CD4-positive, alpha-beta memory T cell (primary cell): ENCODE data around the gene GPR153. TPM values are rescaled to one million over a fixed set of nuclear protein-coding genes. Genes with fewer than 3 reads are reported as not detected.

Experiments
- CTCF ChIA-PET: fragments of 350-600 bp; sonication (Branson Sonifier 250); formaldehyde crosslinking; loops from one replicate; lab custom pipeline; 2021; ENCODE audit warnings: inconsistent platforms; ENCODE audit not compliant: partially characterized antibody; lab: Charles Lee
- POLR2A ChIA-PET: fragments of 350-600 bp; sonication (Branson Sonifier 250); formaldehyde crosslinking; loops from one replicate; lab custom pipeline; 2021; ENCODE audit not compliant: partially characterized antibody; lab: Charles Lee
- DNase-seq, 5 donors: peaks; one replicate each; pipeline versions ENCODE4 v3.0.0 to v3.0.0-alpha.2; 2020 to 2022; ENCODE audit warnings: mixed read lengths in 1 of 5
- H3K27ac ChIP-seq: one replicate; pipeline ENCODE4 v1.7.0; 2013; ENCODE audit warnings: low read depth, low read length
- H3K27me3 ChIP-seq: 2 replicates; pipeline ENCODE4 v1.7.0; 2013; ENCODE audit warnings: mild to moderate bottlenecking, low read length, moderate library complexity; ENCODE audit not compliant: insufficient read depth
- H3K36me3 ChIP-seq: 2 replicates; pipeline ENCODE4 v1.7.0; 2013; ENCODE audit warnings: mild to moderate bottlenecking, low read length, moderate library complexity; ENCODE audit not compliant: insufficient read depth
- H3K4me1 ChIP-seq: 2 replicates; pipeline ENCODE4 v1.7.0; 2013; ENCODE audit warnings: mild to moderate bottlenecking, low read length, moderate library complexity; ENCODE audit not compliant: insufficient read depth
- H3K4me3 ChIP-seq, 2 donors: one replicate each; pipeline ENCODE4 v1.7.0; 2013; ENCODE audit warnings: low read length in 2 of 2, mild to moderate bottlenecking in 1 of 2
- H3K9me3 ChIP-seq, 2 donors: one replicate each; pipeline ENCODE4 v1.7.0; 2013; ENCODE audit warnings: low read length in 2 of 2, control low read depth in 1 of 2; ENCODE audit not compliant: control insufficient read depth in 1 of 2
- H3K27ac Mint-ChIP-seq, 7 donors: one replicate each; pipeline ENCODE4 v1.8.0; 2020 to 2021; ENCODE audit warnings: mixed read lengths in 7 of 7, mild to moderate bottlenecking in 6 of 7, inconsistent platforms in 3 of 7, moderate library complexity in 3 of 7
- H3K27me3 Mint-ChIP-seq, 2 donors: one replicate each; pipeline ENCODE4 v1.8.0; 2020 to 2021; ENCODE audit warnings: mixed read lengths in 2 of 2
- H3K36me3 Mint-ChIP-seq, 2 donors: one replicate each; pipeline ENCODE4 v1.8.0; 2020 to 2021; ENCODE audit warnings: mixed read lengths in 2 of 2, inconsistent platforms in 1 of 2, mild to moderate bottlenecking in 1 of 2
- H3K4me1 Mint-ChIP-seq, 4 donors: one replicate each; pipeline ENCODE4 v1.8.0; 2020 to 2021; ENCODE audit warnings: mixed read lengths in 4 of 4, mild to moderate bottlenecking in 1 of 4
- H3K4me3 Mint-ChIP-seq, 8 donors: one replicate each; pipeline ENCODE4 v1.8.0; 2020 to 2021; ENCODE audit warnings: mixed read lengths in 8 of 8, mild to moderate bottlenecking in 7 of 8, moderate library complexity in 6 of 8, inconsistent platforms in 3 of 8
- H3K9me3 Mint-ChIP-seq, 8 donors: one replicate each; pipeline ENCODE4 v1.8.0; 2020 to 2021; ENCODE audit warnings: mixed read lengths in 8 of 8, mild to moderate bottlenecking in 5 of 8, inconsistent platforms in 3 of 8, moderate library complexity in 1 of 8
- intact Hi-C: fragments of 100-400 bp; cut with micrococcal nuclease; formaldehyde crosslinking; loops from one replicate; pipeline ENCODE4 v1.15.1; 2023
- polyA plus RNA-seq, 2 donors: library from polyadenylated mRNA; unstranded; fragments of 300-500 nt; fragmentation: Illumina TruSeq; gene quantifications; one replicate each; pipeline ENCODE4 v1.2.3, GENCODE V29; 2021
- total RNA-seq, 2 experiments: library from RNA; stranded (reverse); gene quantifications; one replicate each; pipeline ENCODE4 v1.2.3, GENCODE V29; 2021

GPR153 gene
- total and polyA plus RNA-seq, 4 experiments from 2014 or later = 0.32 to 0.33 TPM; not detected in 2

DNA sequence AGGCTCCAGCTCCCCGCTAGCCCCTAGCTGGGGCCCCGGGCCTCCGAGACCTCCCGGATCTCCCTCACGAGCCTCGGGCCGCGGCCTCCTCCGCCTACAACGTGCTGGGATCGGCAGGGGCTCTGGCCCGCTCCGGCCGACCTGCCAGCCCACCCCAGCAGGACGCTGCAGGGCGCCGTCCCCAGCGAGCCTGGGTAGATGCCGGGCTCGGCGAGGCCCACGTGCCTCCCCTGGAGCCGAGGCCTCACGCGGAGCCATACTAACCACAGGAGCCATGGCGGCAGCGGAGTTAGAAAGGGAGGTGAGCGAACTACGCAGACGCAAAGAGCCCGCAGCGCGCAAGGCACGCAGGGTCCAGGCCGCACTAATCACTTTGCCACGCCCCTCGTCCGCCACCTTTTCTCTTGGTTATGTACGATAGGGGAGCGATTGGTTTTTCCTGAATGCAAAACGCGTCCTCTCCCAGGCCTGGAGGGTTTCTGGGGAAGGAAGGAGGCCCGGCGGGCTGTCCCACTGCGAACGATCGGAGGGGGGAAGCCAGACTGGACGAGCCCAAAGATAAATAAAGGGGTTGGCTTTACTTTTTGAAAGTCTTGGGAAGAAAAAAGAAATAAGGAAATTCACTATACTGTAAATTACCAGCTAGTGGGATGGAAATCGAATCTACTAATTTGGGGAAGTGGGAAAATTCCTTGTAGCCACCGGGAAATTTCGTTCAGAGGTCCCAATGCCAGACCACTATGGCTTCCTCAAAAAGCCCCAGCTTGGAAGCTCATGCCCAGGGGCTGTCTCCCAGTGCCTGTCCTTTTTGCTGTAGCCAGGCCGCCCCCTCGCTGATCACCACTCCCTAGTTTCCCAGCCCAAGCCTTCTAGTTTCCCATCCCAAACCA, 61.4 kb downstream of the GPR153 start, which contains the start of gene RPL22:
TSS of gene RPL22 (minus strand) at position 298 of the 890 bp plus-strand sequence. CDS start at position 276, 22 bp downstream.
- DNase-seq = peak; percentile 94 to 99 (median 97)
- Mint-ChIP-seq H3K27ac (peak within 1 kb of the TSS; percentile 86 to 97 (median 95)), H3K9me3 (no peaks in the 10 kb centered on the region), H3K4me1 (peaks cover 31 to 53% (median 42%) of the 10 kb centered on the region in 4 donors), H3K36me3 (peaks cover 17 to 32% of the 10 kb centered on the region in 2 donors), H3K4me3 (peak within 1 kb of the TSS; percentile 88 to 94 (median 92)), H3K27me3 (peaks cover 0 to 2% of the 10 kb centered on the region in 2 donors)
- peaks cover 38% of the 10 kb centered on the region for H3K4me1 ChIP-seq
- POLR2A ChIA-PET = interaction anchor here (0.6 to 1.7 kb wide), 10 partner anchors 14 to 502 kb away, joined by 3 to 4 read pairs (median 3); partner anchors contain the start of genes ACOT7, DNAJC11 and ICMT
- peaks cover 18% of the 10 kb centered on the region for H3K36me3 ChIP-seq
- H3K9me3 ChIP-seq = no peaks in the 10 kb centered on the region
- intact Hi-C loops = loop anchor here (1.0 to 10.0 kb wide), 5 partner anchors 36 to 586 kb away; partner anchors contain the start of genes ACOT7, CAMTA1, ICMT and NPHP4
- peak within 1 kb of the TSS; percentile 74 for H3K27ac ChIP-seq
- CTCF ChIA-PET = interaction anchor here (1.7 kb wide), 1 partner anchor 45 kb away, joined by 6 read pairs; no protein-coding TSS in a partner anchor
- H3K4me3 ChIP-seq = peak within 1 kb of the TSS; percentile 57 to 84
- H3K27me3 ChIP-seq = no peaks in the 10 kb centered on the region

GRCh38 chr1:6198646-6199297, 62.1 kb downstream of the GPR153 start:
- peaks cover 42% of the 10 kb centered on the region for H3K4me1 ChIP-seq
- CTCF ChIA-PET = interaction anchor here (1.7 kb wide), 1 partner anchor 46 kb away, joined by 6 read pairs; no protein-coding TSS in a partner anchor
- no peaks in the 10 kb centered on the region for H3K9me3 ChIP-seq
- Mint-ChIP-seq H3K27ac (peak overlapping the region; percentile 86 to 96 (median 93)), H3K4me3 (peak overlapping the region; percentile 88 to 94 (median 92)), H3K4me1 (peaks cover 31 to 56% (median 42%) of the 10 kb centered on the region in 4 donors), H3K36me3 (peaks cover 21 to 37% of the 10 kb centered on the region in 2 donors), H3K27me3 (no peaks in the 10 kb centered on the region), H3K9me3 (no peaks in the 10 kb centered on the region)
- H3K27me3 ChIP-seq = no peaks in the 10 kb centered on the region
- peak in 1 of 5 donors; percentile 51 for DNase-seq
- intact Hi-C loops = loop anchor here (1.0 to 10.0 kb wide), 5 partner anchors 37 to 587 kb away; partner anchors contain the start of genes ACOT7, CAMTA1, ICMT and NPHP4
- POLR2A ChIA-PET = interaction anchor here (1.0 to 1.7 kb wide), 9 partner anchors 9 to 197 kb away, joined by 3 to 4 read pairs (median 3); partner anchors contain the start of gene ACOT7
- H3K4me3 ChIP-seq = peak overlapping the region; percentile 57 to 84
- H3K27ac ChIP-seq = peak overlapping the region; percentile 74
- H3K36me3 ChIP-seq = peaks cover 25% of the 10 kb centered on the region

DNA sequence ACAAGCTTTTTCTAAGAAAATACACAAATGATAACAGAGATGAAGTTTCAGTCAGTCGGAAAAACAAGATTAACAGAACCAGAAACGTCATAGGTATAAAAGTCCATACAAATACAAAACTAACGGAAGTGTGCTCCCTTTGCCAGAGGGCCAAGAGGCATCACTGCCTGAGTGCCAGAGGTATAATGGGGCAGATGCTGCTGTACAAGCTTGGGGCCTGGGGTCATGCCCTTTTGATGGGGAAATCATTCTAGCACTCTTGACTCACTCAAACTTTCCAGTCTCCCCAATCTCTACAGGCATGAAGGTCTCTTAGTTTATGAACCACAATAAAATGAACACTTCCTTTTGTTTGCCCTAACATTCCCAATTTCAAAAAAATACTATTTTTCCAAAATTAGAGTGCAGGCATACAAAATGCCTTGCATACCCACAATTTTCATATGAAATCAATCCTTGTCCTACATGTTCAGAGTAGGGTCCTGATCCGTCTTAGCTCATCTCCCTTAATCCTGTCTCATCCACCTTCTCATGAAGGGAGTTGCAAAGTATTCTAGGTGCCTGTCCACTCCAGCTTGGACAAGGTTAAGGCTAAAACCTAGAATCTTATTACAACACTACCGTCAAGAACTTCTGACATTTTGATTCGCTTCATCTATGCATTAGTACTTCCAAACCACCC, 63.0 kb downstream of the GPR153 start:
- ChIA-PET POLR2A (interaction anchor here (0.5 to 1.5 kb wide), 6 partner anchors 10 to 293 kb away, joined by 3 to 4 read pairs (median 3); partner anchors contain the start of gene PLEKHG5), CTCF (interaction anchor here (1.7 kb wide), 1 partner anchor 47 kb away, joined by 6 read pairs; no protein-coding TSS in a partner anchor)
- Mint-ChIP-seq H3K27me3 (no peaks in the 10 kb centered on the region), H3K4me3 (peak overlapping the region; percentile 88 to 94 (median 92)), H3K27ac (peak overlapping the region; percentile 86 to 96 (median 93)), H3K9me3 (no peaks in the 10 kb centered on the region), H3K4me1 (peaks cover 33 to 58% (median 43%) of the 10 kb centered on the region in 4 donors), H3K36me3 (peaks cover 23 to 44% of the 10 kb centered on the region in 2 donors)
- Histone ChIP-seq H3K9me3 (no peaks in the 10 kb centered on the region), H3K27ac (peak overlapping the region; percentile 74), H3K36me3 (peaks cover 34% of the 10 kb centered on the region), H3K4me3 (peak overlapping the region; percentile 57 to 84), H3K4me1 (peaks cover 42% of the 10 kb centered on the region), H3K27me3 (no peaks in the 10 kb centered on the region)
- no peak for DNase-seq
- intact Hi-C loops = loop anchor here (5.0 to 10.0 kb wide), 2 partner anchors 173 to 194 kb away; partner anchors contain the start of gene ACOT7

Other genes with a start within 250 kb of the GPR153 start
- gene KCNAB2, start 215.2 kb downstream of the GPR153 start, total RNA-seq = 100 to 1,000 TPM; 188 to 197 TPM
- 10 to 100 TPM; 20.9 to 53.6 TPM for gene KCNAB2, start 215.2 kb downstream of the GPR153 start, polyA plus RNA-seq
- under 1 TPM; 0.06 to 0.17 TPM for gene CHD5, start 80.8 kb downstream of the GPR153 start, total RNA-seq
- gene CHD5, start 80.8 kb downstream of the GPR153 start, polyA plus RNA-seq = not detected
- gene RPL22, start 61.5 kb downstream of the GPR153 start, total RNA-seq = 100 to 1,000 TPM; 491 to 503 TPM
- 100 to 1,000 TPM; 215 to 259 TPM for gene RPL22, start 61.5 kb downstream of the GPR153 start, polyA plus RNA-seq
- 1 to 10 TPM; 8.7 to 9.4 TPM for gene RNF207, start 55.0 kb downstream of the GPR153 start, total RNA-seq
- gene RNF207, start 55.0 kb downstream of the GPR153 start, polyA plus RNA-seq = 1 to 10 TPM; 1.7 to 2.0 TPM
- gene ICMT, start 25.1 kb downstream of the GPR153 start, total RNA-seq = 10 to 100 TPM; 19.6 to 23.1 TPM
- 10 to 100 TPM; 16.1 to 21.3 TPM for gene ICMT, start 25.1 kb downstream of the GPR153 start, polyA plus RNA-seq
- not detected for gene HES3, start 16.9 kb downstream of the GPR153 start, total RNA-seq
- not detected for gene HES3, start 16.9 kb downstream of the GPR153 start, polyA plus RNA-seq
- gene ACOT7, start 132.7 kb upstream of the GPR153 start, total RNA-seq = 1 to 10 TPM; 2.7 to 3.1 TPM
- gene ACOT7, start 132.7 kb upstream of the GPR153 start, polyA plus RNA-seq = 1 to 10 TPM; 6.5 to 7.4 TPM
- not detected for gene HES2, start 158.8 kb upstream of the GPR153 start, total RNA-seq
- gene HES2, start 158.8 kb upstream of the GPR153 start, polyA plus RNA-seq = not detected
- gene ESPN, start 163.7 kb upstream of the GPR153 start, total RNA-seq = 10 to 100 TPM; 10.9 to 13.5 TPM
- 1 to 10 TPM in 1 of 2 donors, under 1 TPM in 1; 0.48 to 1.8 TPM for gene ESPN, start 163.7 kb upstream of the GPR153 start, polyA plus RNA-seq
- gene TNFRSF25, start 205.1 kb upstream of the GPR153 start, total RNA-seq = 100 to 1,000 TPM; 392 to 415 TPM
- 10 to 100 TPM; 28.9 to 60.7 TPM for gene TNFRSF25, start 205.1 kb upstream of the GPR153 start, polyA plus RNA-seq
- 10 to 100 TPM; 10.4 to 11.8 TPM for gene PLEKHG5, start 230.6 kb upstream of the GPR153 start, total RNA-seq
- gene PLEKHG5, start 230.6 kb upstream of the GPR153 start, polyA plus RNA-seq = 1 to 10 TPM; 1.7 to 2.0 TPM